ENCODE results near the gene VAV3. TPM values are rescaled to one million over a fixed set of nuclear protein-coding genes. Genes with fewer than 3 reads are reported as not detected.

VAV3 gene
- total RNA-seq, 5 donors from 2014 or later (not counting 1 experiment from before 2014, with no cell fraction given), result 3.7 to 13.4 (median 4.6) TPM

Other genes starting within 250 kb of the VAV3 start
- 10 to 100 TPM in 4 of 5 donors, 1 to 10 TPM in 1; 8.9 to 19.3 (median 15.5) TPM for gene SLC25A24, start 235.2 kb upstream of the VAV3 start, total RNA-seq

Measured in T-cell (primary cell).